ENCODE results near the gene MTA1.

The MTA1 gene

DNA sequence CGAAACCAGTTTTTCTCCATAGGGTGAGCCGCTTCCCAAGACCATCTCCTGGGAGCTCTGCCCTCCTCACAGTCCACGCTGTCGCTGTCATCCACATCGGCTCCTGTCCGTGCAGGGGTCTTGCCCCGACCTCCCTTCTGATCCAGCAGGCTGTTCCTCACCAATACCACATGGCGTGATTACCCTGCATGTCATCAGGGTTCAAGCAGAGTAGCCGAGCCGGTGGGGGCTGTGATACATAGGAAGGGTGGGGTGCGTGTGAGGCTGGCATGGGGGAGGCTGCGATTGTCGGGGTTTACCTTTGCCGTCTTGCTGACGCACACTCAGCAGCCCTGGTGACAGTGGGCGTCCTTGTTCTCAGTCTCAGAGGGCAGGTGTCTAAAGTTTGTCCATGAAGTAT lies 88.4 kb downstream of the MTA1 start:
- DNase-seq, result no peak

DNA sequence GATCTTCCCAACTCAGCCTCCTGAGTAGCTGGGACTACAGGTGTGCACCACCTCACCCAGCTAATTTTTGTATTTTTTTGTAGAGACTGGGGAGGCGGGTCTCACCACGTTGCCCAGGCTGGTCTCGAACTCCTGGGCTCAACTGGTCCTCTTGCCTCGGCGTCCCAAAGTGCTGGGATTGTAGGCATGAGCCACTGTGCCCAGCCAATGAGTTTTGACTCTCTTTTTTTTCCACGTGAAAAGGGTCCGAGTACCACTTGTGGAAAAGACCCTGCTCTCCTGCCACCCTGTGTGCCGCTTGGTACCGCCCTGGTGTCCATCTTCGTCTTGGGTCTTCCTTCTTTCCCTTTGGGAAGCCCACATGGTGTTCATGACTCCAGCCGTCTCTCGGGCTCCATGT lies 89.0 kb downstream of the MTA1 start:
- DNase-seq, result no peak

DNA sequence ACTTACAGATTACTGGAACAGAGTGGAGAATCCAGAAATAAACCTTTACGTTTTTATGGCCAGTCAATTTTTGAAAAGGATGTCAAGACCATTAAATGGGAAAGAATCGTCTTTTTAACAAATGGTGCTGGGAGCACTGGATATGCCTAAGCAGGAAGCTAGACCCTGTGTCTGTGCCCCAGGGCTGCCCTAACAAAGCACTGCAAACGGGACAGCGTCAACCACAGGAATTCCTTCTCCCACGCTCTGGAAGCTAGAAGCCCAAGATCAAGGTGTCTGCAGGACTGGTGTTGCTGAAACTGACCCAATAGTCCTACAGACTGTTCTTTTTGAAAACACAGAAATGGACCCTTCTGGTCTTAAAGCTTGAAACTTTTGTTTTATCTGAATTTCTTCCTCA lies 97.5 kb downstream of the MTA1 start:
- no peak for DNase-seq

DNA sequence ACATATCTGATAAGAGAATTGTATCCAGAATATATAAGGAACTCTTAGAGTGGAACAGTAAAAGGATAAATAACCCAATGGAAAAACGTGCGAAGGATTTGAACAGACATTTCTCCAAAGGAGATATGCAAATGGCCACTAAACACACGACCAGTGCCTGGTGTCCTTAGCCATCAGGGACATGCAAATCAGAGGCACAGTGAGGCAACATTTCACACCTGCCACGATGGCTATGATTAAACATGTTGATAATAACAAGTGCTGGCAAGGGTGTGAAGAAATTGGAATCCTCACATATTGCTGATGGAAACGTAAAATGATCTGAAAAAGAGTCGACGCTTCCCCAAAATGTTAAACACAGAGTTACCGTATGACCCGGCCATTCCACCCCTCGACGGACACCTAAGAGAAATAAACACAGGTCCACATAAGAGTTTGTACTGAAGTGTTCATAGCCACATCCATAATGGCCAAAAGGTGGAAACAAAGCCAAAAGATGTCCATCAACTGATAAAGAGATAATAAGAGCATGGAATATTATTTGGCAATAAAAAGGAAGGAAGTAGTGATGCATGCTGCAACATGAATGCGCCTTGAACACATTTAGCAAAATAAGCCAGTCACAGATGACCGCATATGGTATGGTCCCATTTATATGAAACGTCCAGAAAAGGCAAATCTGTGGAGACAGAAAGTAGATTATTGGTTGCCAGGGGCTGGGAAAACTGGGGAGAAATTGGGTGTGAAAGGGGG lies 100.5 kb downstream of the MTA1 start:
- no peak for DNase-seq

Measured in nucleus accumbens (tissue), 56 donors.